Measurements from ENCODE around the gene BAX. TPM values are rescaled to one million over a fixed set of nuclear protein-coding genes. Genes with fewer than 3 reads are reported as not detected.

BAX gene
- total and polyA plus RNA-seq, 9 of the 15 experiments (the other 6 are each of a cell fraction or from before 2014, with no cell fraction given) = 3.2 to 95.4 (median 44.5) TPM

GRCh38 chr19:48963371-48964204 is 8.9 kb downstream of the BAX start (continued):
- TF ChIP-seq PHF8 (IDR thresholded peaks at IDR 0.05; ENCODE audit: borderline replicate concordance, low read length) (peak; percentile 44; the same call in 1 of the 2 replicates), TOE1 (IDR thresholded peaks at IDR 0.05; ENCODE audit: borderline replicate concordance) (peak; percentile 45; the same call in 1 of the 2 replicates), TOE1 (CRISPR knock-in tag; IDR thresholded peaks at IDR 0.05; ENCODE audit: borderline replicate concordance, low read depth) (no peak), SIN3A (IDR thresholded peaks at IDR 0.05; ENCODE audit: borderline replicate concordance in 2 of 2, control insufficient read depth in 1 of 2, low read depth in 2 of 2, low read length in 2 of 2) (no peak; a peak in 1 of 4 replicates), ZNF583 (CRISPR knock-in tag; IDR thresholded peaks at IDR 0.05) (peak; percentile 45; the same call in 1 of the 2 replicates), ZNF311 (CRISPR knock-in tag; IDR thresholded peaks at IDR 0.05) (peak; percentile 78), ZNF707 (CRISPR knock-in tag; conservative IDR thresholded peaks at IDR 0.05) (no peak; the same call in 1 of the 2 replicates), MYC (IDR thresholded peaks at IDR 0.05; ENCODE audit: low read depth, low read length) (peak; percentile 53; the same call in 1 of the 2 replicates), MYC (CRISPR knock-in tag; IDR thresholded peaks at IDR 0.05; ENCODE audit: borderline replicate concordance, low read depth) (peak; percentile 11; the same call in 1 of the 2 replicates), RCOR1 (IDR thresholded peaks at IDR 0.05; ENCODE audit: borderline replicate concordance in 1 of 2, low read depth in 2 of 2, low read length in 2 of 2) (no peak; a peak in 1 of 4 replicates), CTCF (IDR thresholded peaks at IDR 0.05 in 2 of 3, conservative IDR thresholded peaks at IDR 0.05 in 1 of 3; ENCODE audit: insufficient read depth in 2 of 3, low read depth in 1 of 3, low read length in 3 of 3) (peak in 1 of 3 experiments; percentile 4; a peak in 2 of 6 replicates), TRIM28 (IDR thresholded peaks at IDR 0.05) (peak; percentile 56; the same call in 1 of the 2 replicates), HSF4 (CRISPR knock-in tag; IDR thresholded peaks at IDR 0.05; ENCODE audit: borderline replicate concordance) (no peak; the same call in 1 of the 2 replicates), TCF7 (IDR thresholded peaks at IDR 0.05; ENCODE audit: borderline replicate concordance) (0 out of 2 replicates have a peak, but pooled peaks have one; percentile 39), SNIP1 (IDR thresholded peaks at IDR 0.05; ENCODE audit: low read depth) (no peak), POLR2H (tag; IDR thresholded peaks at IDR 0.05; ENCODE audit: low read depth) (peak; percentile 62), CHD1 (IDR thresholded peaks at IDR 0.05; ENCODE audit: low read length) (no peak), MNT (conservative IDR thresholded peaks at IDR 0.05) (peak; percentile 61 to 83), GABPB2 (CRISPR knock-in tag; conservative IDR thresholded peaks at IDR 0.05) (no peak), RNF219 (CRISPR knock-in tag; IDR thresholded peaks at IDR 0.05) (no peak), FIP1L1 (IDR thresholded peaks at IDR 0.05; ENCODE audit: low read depth, low read length, poor library complexity, severe bottlenecking) (peak; percentile 49)
